IMR-90 (cell line): ENCODE measurements around the gene UST.

Experiments used
- BHLHE40 ChIP-seq: fragments of 150-350 bp; IDR thresholded peaks from 2 replicates; pipeline ENCODE4 v1.6.1; 2016; ENCODE audit warnings: mild to moderate bottlenecking, low read depth, low read length
- CEBPB ChIP-seq: IDR thresholded peaks from 2 replicates; pipeline ENCODE4 v1.6.1; 2012; ENCODE audit warnings: low read depth, low read length, improper control_type of control experiment
- CTCF ChIP-seq: conservative IDR thresholded peaks from 2 replicates; pipeline ENCODE4 v1.5.1; 2012; ENCODE audit warnings: mild to moderate bottlenecking, low read depth, low read length, improper control_type of control experiment
- FOS ChIP-seq: fragments of 150-350 bp; IDR thresholded peaks from 2 replicates; pipeline ENCODE4 v1.6.1; 2016; ENCODE audit warnings: low read depth, low read length
- MXI1 ChIP-seq: IDR thresholded peaks from 2 replicates; pipeline ENCODE4 v1.6.1; 2012; ENCODE audit warnings: low read depth, mild to moderate bottlenecking, low read length, moderate library complexity, borderline replicate concordance
- RFX5 ChIP-seq: IDR thresholded peaks from 2 replicates; pipeline ENCODE4 v1.8.0; 2012; ENCODE audit warnings: low read depth, mild to moderate bottlenecking, low read length, moderate library complexity
- SMC3 ChIP-seq: fragments of 150-350 bp; IDR thresholded peaks from 2 replicates; pipeline ENCODE4 v1.6.1; 2016; ENCODE audit warnings: low read depth, mild to moderate bottlenecking, antibody characterized with exemption, low read length, moderate library complexity

- TF ChIP-seq CTCF, result no peak
- no peak for TF ChIP-seq RFX5
- TF ChIP-seq FOS, result no peak
- no peak for TF ChIP-seq SMC3
- no peak for TF ChIP-seq CEBPB
- no peak for TF ChIP-seq MXI1
- TF ChIP-seq BHLHE40, result no peak
Measured at GRCh38 chr6:148904896-148905870, 158.4 kb downstream of the UST start.
